LHCN-M2 (cell line): ENCODE measurements around the gene MOSPD3. TPM values are rescaled to one million over a fixed set of nuclear protein-coding genes. Genes with fewer than 3 reads are reported as not detected.

ENCODE experiments used
- DNase-seq: peaks from one replicate; pipeline ENCODE4 v3.0.0-alpha.2; 2012; ENCODE audit warnings: low read depth
- total RNA-seq: library from RNA; depleted of rRNA; stranded (reverse); fragments of >200 nt; gene quantifications from 2 replicates; pipeline ENCODE4 v1.2.3, GENCODE V29; 2014

Gene MOSPD3
- total RNA-seq, 1 experiment from 2014 or later = 15.8 TPM

DNA sequence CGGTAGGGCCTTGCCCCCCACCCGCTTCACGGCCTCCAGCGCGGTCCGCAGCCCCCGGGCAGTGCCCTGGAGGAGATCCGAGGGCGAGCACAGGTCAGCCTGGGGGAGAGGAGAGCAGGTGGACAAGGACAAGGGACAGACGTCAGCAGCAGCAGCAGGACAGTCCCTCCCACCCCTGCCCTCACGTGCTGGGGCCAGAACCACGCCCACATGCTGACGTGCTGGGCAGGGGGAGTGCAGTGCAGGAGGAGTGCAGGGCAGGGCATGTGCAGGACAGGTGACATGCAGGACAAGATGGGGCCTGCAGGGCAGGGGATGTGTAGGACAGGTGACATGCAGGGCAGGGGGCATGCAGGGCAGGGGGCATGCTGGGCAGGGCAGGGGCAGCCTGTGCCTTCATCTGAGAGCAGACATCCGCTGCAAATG, 37.1 kb upstream of the MOSPD3 start:
- DNase-seq = no peak

- DNase-seq = no peak
Observed at GRCh38 chr7:100575746-100576383, 36.5 kb upstream of the MOSPD3 start.

DNA sequence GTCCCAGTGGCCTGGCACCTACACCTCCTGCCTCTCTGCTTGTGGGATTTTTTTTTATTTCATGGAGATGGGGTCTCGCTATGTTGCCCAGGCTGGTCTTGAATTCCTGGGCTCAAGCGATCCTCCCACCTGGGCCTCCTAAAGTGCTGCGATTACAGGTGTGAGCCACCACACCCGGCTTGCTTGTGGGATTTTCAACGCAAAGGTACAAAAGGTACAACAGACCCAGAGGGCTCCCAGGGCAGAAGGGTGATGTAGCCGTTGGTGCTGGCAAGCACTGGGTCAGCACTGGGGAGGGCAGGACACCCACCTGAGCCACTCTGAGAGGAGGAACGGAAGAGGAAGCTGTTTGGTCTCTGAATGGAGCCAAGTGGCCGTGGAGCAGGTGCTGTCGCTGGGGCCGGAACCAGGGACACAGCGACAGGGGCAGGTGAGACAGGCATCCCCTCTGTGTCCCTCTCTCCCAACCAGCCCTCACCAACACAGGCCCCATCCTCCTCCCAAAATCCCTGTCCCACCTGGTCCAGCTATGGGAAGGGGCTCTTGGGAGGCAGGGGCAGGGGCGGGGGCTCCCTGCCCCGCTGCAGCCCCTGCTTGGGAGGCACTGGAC, 35.9 kb upstream of the MOSPD3 start:
- DNase-seq = no peak

DNA sequence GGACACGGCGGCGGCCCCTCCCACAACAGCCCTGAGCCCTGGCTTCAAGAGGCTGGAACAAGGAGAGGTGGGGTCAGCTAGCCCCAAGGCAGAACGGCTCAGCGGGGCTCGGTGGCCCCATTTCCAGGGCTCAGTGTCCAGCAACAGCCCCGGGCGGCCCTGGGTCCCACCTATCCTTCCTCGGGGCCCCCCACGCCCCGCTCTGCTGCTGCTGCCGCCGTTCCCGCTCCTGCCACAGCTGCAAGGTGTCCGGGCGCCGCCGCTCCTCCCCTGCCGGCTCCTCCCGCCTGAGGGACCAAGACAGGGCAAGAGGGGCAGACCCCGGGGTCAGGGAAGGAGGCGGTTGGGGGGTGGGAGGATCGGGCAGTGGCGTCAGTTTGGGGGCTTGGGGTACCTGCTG, 35.2 kb upstream of the MOSPD3 start:
- no peak for DNase-seq

GRCh38 chr7:100577507-100577906, 34.8 kb upstream of the MOSPD3 start:
- DNase-seq = no peak

DNA sequence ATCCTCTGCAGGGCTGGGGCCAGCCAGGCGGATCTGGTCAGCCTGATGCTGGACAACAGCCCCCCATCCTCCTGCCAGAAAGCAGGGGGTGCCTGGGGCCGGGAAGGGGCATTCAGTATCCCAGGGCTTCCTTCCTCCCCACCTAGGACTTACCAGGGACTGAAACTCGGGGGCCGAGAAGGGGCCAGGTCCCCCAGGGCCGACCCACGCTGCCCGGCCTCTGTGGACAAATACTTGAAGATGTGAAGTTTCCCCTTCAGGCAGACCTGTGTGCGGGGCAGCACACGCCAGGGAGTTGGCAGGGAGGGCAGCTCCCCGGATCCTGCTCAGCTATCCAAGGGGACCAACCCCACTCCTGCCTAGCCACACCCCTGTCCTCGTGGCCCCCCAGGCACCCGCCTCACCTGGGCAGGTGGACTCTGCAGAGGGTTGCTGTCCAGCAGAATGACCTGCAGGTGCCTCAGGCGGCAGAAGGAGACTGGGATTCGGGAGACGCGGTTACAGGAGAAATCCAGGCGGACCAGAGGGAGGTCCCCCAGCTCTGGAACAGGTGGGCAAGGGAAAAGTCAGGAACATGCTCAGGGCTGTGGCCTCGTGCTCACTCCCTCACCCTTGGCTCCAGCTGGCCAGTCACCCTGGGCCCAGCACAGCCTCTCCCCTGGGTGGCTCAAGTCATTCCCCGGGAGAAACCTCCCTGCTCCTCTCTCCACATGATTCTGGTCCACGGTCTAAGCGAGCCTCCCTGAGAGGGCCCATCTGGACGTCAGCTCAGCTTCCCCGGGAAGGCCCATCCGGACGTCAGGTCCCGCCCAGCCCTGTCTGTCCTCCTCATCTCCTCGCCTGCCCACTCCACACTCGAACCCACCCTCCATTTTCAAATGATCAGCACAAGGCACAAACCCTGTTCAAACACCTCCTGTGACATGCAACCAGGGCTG, 33.8 kb upstream of the MOSPD3 start:
- DNase-seq = no peak

- no peak for DNase-seq
Observed at GRCh38 chr7:100580466-100581283, 31.7 kb upstream of the MOSPD3 start.

GRCh38 chr7:100582041-100582579, 30.2 kb upstream of the MOSPD3 start:
- DNase-seq = no peak

- DNase-seq = no peak
Observed at GRCh38 chr7:100582650-100583049, 29.7 kb upstream of the MOSPD3 start.

- DNase-seq = no peak
Observed at GRCh38 chr7:100583132-100584053, 28.9 kb upstream of the MOSPD3 start.

DNA sequence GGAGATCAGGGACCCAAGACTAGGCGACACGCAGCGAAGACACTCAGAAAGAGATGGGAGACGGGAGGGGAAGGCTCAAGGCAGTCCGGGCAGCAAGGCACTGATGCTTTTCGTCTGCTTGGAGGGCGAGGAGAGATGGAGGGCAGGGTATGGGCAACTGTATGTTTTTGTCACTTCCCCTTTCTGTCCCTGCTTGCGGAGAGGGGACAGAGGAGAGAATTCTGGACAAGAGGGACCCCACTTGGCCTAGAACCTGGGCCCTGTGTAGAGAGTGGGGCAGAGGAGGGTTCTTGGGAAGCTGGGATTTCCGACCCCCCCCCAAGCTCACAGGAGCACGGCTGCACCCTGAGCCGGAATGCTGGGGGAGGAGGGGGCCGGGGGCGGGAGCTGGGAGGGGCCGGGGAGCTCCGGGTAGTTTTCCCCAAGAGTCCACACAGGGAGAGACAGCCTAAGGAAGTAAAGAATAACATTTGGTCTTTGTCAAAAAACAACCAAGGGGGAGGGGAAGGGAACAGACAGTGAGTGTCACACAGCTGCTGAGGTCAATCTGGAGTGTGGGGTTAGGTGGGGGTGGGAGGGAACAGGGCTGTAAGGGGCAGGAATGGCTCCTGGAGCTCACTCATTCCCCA, 28.2 kb upstream of the MOSPD3 start:
- DNase-seq = peak; percentile 92

GRCh38 chr7:100584683-100585510, 27.4 kb upstream of the MOSPD3 start:
- peak; percentile 90 for DNase-seq

- no peak for DNase-seq
Observed at GRCh38 chr7:100585511-100586265, 26.7 kb upstream of the MOSPD3 start, which contains the start of gene LRCH4. LRCH4 (minus strand) TSS chr7:100586129; CDS start chr7:100586100, 29 bp downstream.

- DNase-seq = peak; percentile 100
Observed at GRCh38 chr7:100586266-100587025, 25.9 kb upstream of the MOSPD3 start, which contains the start of gene FBXO24. FBXO24 (plus strand) TSS chr7:100586328; CDS start chr7:100586626, 298 bp downstream.

DNA sequence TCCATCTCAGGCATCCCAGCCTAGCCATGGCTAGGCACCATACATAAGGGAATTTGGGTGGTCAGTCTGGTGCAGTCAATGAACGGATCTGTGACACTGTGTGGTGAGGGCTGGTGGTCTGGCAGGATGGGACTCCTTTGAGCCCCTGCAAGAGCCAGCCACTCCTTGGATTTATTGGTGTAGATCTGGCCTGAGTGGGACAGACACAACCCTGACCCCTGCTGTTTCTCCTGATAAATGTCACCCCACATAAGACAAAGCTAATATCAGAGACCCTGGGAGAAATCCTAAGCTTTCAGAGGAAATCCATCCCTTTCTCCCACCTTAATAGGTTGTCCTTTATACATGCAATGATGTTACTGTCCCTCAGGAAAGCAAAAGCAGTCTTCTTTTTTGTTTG, 23.9 kb upstream of the MOSPD3 start:
- DNase-seq = peak; percentile 43

- no peak for DNase-seq
Observed at GRCh38 chr7:100589341-100589947, 22.9 kb upstream of the MOSPD3 start.
